ENCODE measurements around the gene HEXD. TPM values are rescaled to one million over a fixed set of nuclear protein-coding genes. Genes with fewer than 3 reads are reported as not detected.

HEXD gene
- total and polyA plus RNA-seq, 4 donors: 5.6 to 19.9 (median 12.2) TPM

GRCh38 chr17:82444941-82445521, 26.9 kb downstream of the HEXD start:
- peak overlapping the region in 1 of 3 donors; percentile 0 for H3K4me3 ChIP-seq (ENCODE audit: low read depth in 1 of 3, low read length in 3 of 3)
- no peak for DNase-seq (ENCODE audit: low spot score)

More at GRCh38 chr17:82444941-82445521, 26.9 kb downstream of the HEXD start:
- peak overlapping the region; percentile 75 to 79 for H3K27ac ChIP-seq (ENCODE audit: low read depth in 1 of 2, low read length in 2 of 2)
- H3K36me3 ChIP-seq (ENCODE audit: control insufficient read depth in 4 of 4, insufficient read depth in 3 of 4, low read depth in 1 of 4, low read length in 3 of 4): peaks cover 0 to 10% (median 2%) of the 10 kb centered on the region in 4 donors
- 34% methylated on average over 19 of the region's 19 CpGs for WGBS
- H3K27me3 ChIP-seq (ENCODE audit: control insufficient read depth in 4 of 4, insufficient read depth in 4 of 4, low read length in 3 of 4): no peaks in the 10 kb centered on the region
- no peaks in the 10 kb centered on the region for H3K9me3 ChIP-seq (ENCODE audit: control insufficient read depth in 4 of 4, low read length in 3 of 4)
- H3K9ac ChIP-seq (ENCODE audit: low read depth in 1 of 2, low read length in 2 of 2): no peak overlapping the region
- H3K4me1 ChIP-seq (ENCODE audit: control insufficient read depth in 4 of 4, insufficient read depth in 4 of 4, low read length in 3 of 4): peaks cover 17 to 51% (median 38%) of the 10 kb centered on the region in 4 donors
- TF ChIP-seq, protein P1, sequence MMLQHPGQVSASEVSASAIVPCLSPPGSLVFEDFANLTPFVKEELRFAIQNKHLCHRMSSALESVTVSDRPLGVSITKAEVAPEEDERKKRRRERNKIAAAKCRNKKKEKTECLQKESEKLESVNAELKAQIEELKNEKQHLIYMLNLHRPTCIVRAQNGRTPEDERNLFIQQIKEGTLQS (IDR thresholded peaks at IDR 0.05): no peak
- TF ChIP-seq FOXA1 (IDR thresholded peaks at IDR 0.05) (no peak), REST (IDR thresholded peaks at IDR 0.05) (no peak), NR2F2 (IDR thresholded peaks at IDR 0.05) (no peak), RXRA (IDR thresholded peaks at IDR 0.05) (peak; percentile 72 to 79), RAD21 (IDR thresholded peaks at IDR 0.05) (no peak), HNF4G (IDR thresholded peaks at IDR 0.05) (no peak), TAF1 (conservative IDR thresholded peaks at IDR 0.05) (no peak), YY1 (IDR thresholded peaks at IDR 0.05) (no peak), GABPA (IDR thresholded peaks at IDR 0.05 in 1 of 2, conservative IDR thresholded peaks at IDR 0.05 in 1 of 2) (no peak), FOXA2 (IDR thresholded peaks at IDR 0.05) (no peak), HNF4A (conservative IDR thresholded peaks at IDR 0.05) (peak in 1 of 2 donors; percentile 29), JUND (IDR thresholded peaks at IDR 0.05) (no peak), EGR1 (IDR thresholded peaks at IDR 0.05; ENCODE audit: low read depth in 2 of 2) (peak in 1 of 2 donors; percentile 75), SP1 (IDR thresholded peaks at IDR 0.05) (peak; percentile 10)
- TF ChIP-seq, protein P2, sequence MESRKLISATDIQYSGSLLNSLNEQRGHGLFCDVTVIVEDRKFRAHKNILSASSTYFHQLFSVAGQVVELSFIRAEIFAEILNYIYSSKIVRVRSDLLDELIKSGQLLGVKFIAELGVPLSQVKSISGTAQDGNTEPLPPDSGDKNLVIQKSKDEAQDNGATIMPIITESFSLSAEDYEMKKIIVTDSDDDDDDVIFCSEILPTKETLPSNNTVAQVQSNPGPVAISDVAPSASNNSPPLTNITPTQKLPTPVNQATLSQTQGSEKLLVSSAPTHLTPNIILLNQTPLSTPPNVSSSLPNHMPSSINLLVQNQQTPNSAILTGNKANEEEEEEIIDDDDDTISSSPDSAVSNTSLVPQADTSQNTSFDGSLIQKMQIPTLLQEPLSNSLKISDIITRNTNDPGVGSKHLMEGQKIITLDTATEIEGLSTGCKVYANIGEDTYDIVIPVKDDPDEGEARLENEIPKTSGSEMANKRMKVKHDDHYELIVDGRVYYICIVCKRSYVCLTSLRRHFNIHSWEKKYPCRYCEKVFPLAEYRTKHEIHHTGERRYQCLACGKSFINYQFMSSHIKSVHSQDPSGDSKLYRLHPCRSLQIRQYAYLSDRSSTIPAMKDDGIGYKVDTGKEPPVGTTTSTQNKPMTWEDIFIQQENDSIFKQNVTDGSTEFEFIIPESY (IDR thresholded peaks at IDR 0.05): no peak
- TF ChIP-seq, protein P3, sequence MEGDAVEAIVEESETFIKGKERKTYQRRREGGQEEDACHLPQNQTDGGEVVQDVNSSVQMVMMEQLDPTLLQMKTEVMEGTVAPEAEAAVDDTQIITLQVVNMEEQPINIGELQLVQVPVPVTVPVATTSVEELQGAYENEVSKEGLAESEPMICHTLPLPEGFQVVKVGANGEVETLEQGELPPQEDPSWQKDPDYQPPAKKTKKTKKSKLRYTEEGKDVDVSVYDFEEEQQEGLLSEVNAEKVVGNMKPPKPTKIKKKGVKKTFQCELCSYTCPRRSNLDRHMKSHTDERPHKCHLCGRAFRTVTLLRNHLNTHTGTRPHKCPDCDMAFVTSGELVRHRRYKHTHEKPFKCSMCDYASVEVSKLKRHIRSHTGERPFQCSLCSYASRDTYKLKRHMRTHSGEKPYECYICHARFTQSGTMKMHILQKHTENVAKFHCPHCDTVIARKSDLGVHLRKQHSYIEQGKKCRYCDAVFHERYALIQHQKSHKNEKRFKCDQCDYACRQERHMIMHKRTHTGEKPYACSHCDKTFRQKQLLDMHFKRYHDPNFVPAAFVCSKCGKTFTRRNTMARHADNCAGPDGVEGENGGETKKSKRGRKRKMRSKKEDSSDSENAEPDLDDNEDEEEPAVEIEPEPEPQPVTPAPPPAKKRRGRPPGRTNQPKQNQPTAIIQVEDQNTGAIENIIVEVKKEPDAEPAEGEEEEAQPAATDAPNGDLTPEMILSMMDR (IDR thresholded peaks at IDR 0.05; ENCODE audit: low read depth, low read length, missing input control): no peak
- TF ChIP-seq, protein P4, sequence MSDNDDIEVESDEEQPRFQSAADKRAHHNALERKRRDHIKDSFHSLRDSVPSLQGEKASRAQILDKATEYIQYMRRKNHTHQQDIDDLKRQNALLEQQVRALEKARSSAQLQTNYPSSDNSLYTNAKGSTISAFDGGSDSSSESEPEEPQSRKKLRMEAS (IDR thresholded peaks at IDR 0.05): no peak

Data from liver (tissue), 9 donors.